Hepatocyte (in vitro differentiated cells): ENCODE measurements around the gene SREK1. TPM values are rescaled to one million over a fixed set of nuclear protein-coding genes. Genes with fewer than 3 reads are reported as not detected.
"Not testable (repeated sequence)": the region's sequence is repeated elsewhere in the genome, so short reads cannot be mapped to it uniquely, and the experiment has no call there.

ENCODE experiments used
- DNase-seq: peaks from one replicate; pipeline ENCODE4 v3.0.0-alpha.2; 2016; ENCODE audit warnings: low spot score
- H2AFZ ChIP-seq: fragments of 200-600 bp; sonication (generic); 2 replicates; pipeline ENCODE4 v1.6.0; 2016; ENCODE audit warnings: antibody characterized with exemption, mild to moderate bottlenecking
- H3K27ac ChIP-seq: fragments of 200-600 bp; sonication (generic); 2 replicates; pipeline ENCODE4 v1.5.1; 2016; ENCODE audit warnings: mild to moderate bottlenecking
- H3K27me3 ChIP-seq: fragments of 200-600 bp; sonication (generic); 2 replicates; pipeline ENCODE4 v1.6.1; 2016
- H3K36me3 ChIP-seq: fragments of 200-600 bp; sonication (generic); replicated peaks from 2 replicates; pipeline ENCODE4 v1.5.1; 2016; ENCODE audit warnings: low read depth; ENCODE audit not compliant: insufficient read depth
- H3K4me1 ChIP-seq: fragments of 200-600 bp; sonication (generic); 2 replicates; pipeline ENCODE4 v1.5.1; 2016; ENCODE audit warnings: mild to moderate bottlenecking, moderate library complexity; ENCODE audit not compliant: insufficient read depth
- H3K4me2 ChIP-seq: fragments of 200-600 bp; sonication (generic); 2 replicates; pipeline ENCODE4 v1.6.0; 2016
- H3K4me3 ChIP-seq: fragments of 200-600 bp; sonication (generic); 2 replicates; pipeline ENCODE4 v1.5.1; 2016; ENCODE audit warnings: mild to moderate bottlenecking
- H3K79me2 ChIP-seq: fragments of 200-600 bp; sonication (generic); 2 replicates; pipeline ENCODE4 v1.6.0; 2017; ENCODE audit warnings: mild to moderate bottlenecking
- H3K9me2 ChIP-seq: fragments of 200-600 bp; sonication (generic); replicated peaks from 2 replicates; pipeline ENCODE4 v1.6.0; 2017; ENCODE audit warnings: mild to moderate bottlenecking; ENCODE audit not compliant: insufficient read depth
- H3K9me3 ChIP-seq: fragments of 200-600 bp; sonication (generic); 2 replicates; pipeline ENCODE4 v1.5.1; 2016; ENCODE audit warnings: low read depth, mild to moderate bottlenecking
- H4K20me1 ChIP-seq: fragments of 200-600 bp; sonication (generic); 2 replicates; pipeline ENCODE4 v1.6.0; 2016; ENCODE audit warnings: mild to moderate bottlenecking; ENCODE audit not compliant: insufficient read depth, poor library complexity, severe bottlenecking
- CTCF ChIP-seq: fragments of 200-600 bp; sonication (generic); IDR thresholded peaks from 2 replicates; pipeline ENCODE4 v1.5.1; 2016; ENCODE audit warnings: antibody characterized with exemption, mild to moderate bottlenecking; ENCODE audit not compliant: poor library complexity
- EZH2 ChIP-seq: fragments of 200-600 bp; sonication (generic); IDR thresholded peaks from 2 replicates; pipeline ENCODE4 v1.6.1; 2016; ENCODE audit warnings: antibody characterized with exemption, mild to moderate bottlenecking, borderline replicate concordance
- EZH2phosphoT487 ChIP-seq: fragments of 200-600 bp; sonication (generic); IDR thresholded peaks from one replicate; pipeline ENCODE4 v1.6.1; 2018; ENCODE audit warnings: antibody characterized with exemption, mild to moderate bottlenecking, low read depth, moderate library complexity; ENCODE audit not compliant: unreplicated experiment, severe bottlenecking
- WGBS: methylation state at CpG from one replicate; pipeline ENCODE4 v1.1.6; 2016; ENCODE audit warnings: low lambda C conversion rate; ENCODE audit errors: missing lambda C conversion rate; 5-methylcytosine and 5-hydroxymethylcytosine counted together
- polyA plus RNA-seq: library from polyadenylated mRNA; unstranded; fragments of >200 nt; fragmentation: Nextera tagmentation; extraction: Ambion mirVana; gene quantifications from 2 replicates; pipeline ENCODE4 v1.2.1, GENCODE V29; 2016
- total RNA-seq: library from RNA; depleted of rRNA; stranded (reverse); fragments of >200 nt; gene quantifications from 2 replicates; pipeline ENCODE4 v1.2.3, GENCODE V29; 2014

SREK1 gene
- total and polyA plus RNA-seq, 2 experiments from 2014 or later = 54.1 to 91.9 TPM

GRCh38 chr5:66130493-66130892 is 13.6 kb upstream of the SREK1 start:
- no peak overlapping the region for H3K27ac ChIP-seq
- no peaks in the 10 kb centered on the region for H3K36me3 ChIP-seq
- H3K4me3 ChIP-seq = no peak overlapping the region
- H2AFZ ChIP-seq = no peak overlapping the region
- H3K27me3 ChIP-seq = no peaks in the 10 kb centered on the region
- DNase-seq = no peak
- no peaks in the 10 kb centered on the region for H3K9me2 ChIP-seq
- H3K4me1 ChIP-seq = no peaks in the 10 kb centered on the region
- no peak overlapping the region for H3K4me2 ChIP-seq
- no peaks in the 10 kb centered on the region for H4K20me1 ChIP-seq
- TF ChIP-seq CTCF (no peak), EZH2phosphoT487 (no peak), EZH2 (no peak)
- H3K9me3 ChIP-seq = no peaks in the 10 kb centered on the region
- no peaks in the 10 kb centered on the region for H3K79me2 ChIP-seq
- WGBS = 96% methylated on average over 1 of the region's 1 CpG

DNA sequence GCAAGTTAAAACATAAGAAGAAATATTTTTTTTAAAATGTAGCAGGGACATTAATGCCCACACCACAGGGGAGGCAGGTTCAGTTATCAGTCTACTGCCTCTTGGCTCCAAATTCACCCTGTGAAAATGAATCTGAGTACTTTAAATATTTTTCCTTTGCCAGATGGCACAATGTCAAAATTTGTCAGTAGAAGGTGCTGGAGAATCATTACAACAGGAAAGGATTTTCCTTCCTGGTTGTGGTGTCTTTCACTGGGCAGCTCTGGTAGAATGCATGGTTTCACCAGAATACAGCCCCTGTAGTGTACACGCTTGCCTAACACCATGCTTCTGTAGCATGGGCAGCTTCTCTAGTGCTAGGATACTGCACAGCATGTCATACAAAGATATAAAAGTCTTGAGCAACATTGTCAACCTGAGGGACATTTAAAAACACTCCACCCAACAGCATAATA is 9.7 kb upstream of the SREK1 start:
- no peak overlapping the region for H3K4me3 ChIP-seq
- H3K79me2 ChIP-seq = no peaks in the 10 kb centered on the region
- H3K27me3 ChIP-seq = no peaks in the 10 kb centered on the region
- no peak overlapping the region for H3K27ac ChIP-seq
- WGBS = 85% methylated on average over 1 of the region's 1 CpG
- DNase-seq = no peak
- no peaks in the 10 kb centered on the region for H3K36me3 ChIP-seq
- no peak overlapping the region for H3K4me2 ChIP-seq
- H3K9me3 ChIP-seq = no peaks in the 10 kb centered on the region
- TF ChIP-seq CTCF = no peak
- no peak for TF ChIP-seq EZH2phosphoT487
- TF ChIP-seq EZH2 = no peak
- H4K20me1 ChIP-seq = no peaks in the 10 kb centered on the region
- H2AFZ ChIP-seq = no peak overlapping the region
- no peaks in the 10 kb centered on the region for H3K9me2 ChIP-seq
- H3K4me1 ChIP-seq = no peaks in the 10 kb centered on the region

- DNase-seq = no peak
- Histone ChIP-seq H3K27me3 (no peaks in the 10 kb centered on the region), H3K4me2 (no peak overlapping the region), H3K27ac (no peak overlapping the region), H3K4me1 (no peaks in the 10 kb centered on the region), H3K4me3 (no peak overlapping the region), H2AFZ (no peak overlapping the region), H3K79me2 (no peaks in the 10 kb centered on the region), H3K9me3 (no peaks in the 10 kb centered on the region), H3K9me2 (no peaks in the 10 kb centered on the region), H3K36me3 (no peaks in the 10 kb centered on the region), H4K20me1 (no peaks in the 10 kb centered on the region)
- TF ChIP-seq CTCF = no peak
- no peak for TF ChIP-seq EZH2phosphoT487
- no peak for TF ChIP-seq EZH2
- 88% methylated on average over 2 of the region's 2 CpGs for WGBS
Observed at GRCh38 chr5:66136053-66136452, 8.0 kb upstream of the SREK1 start.

DNA sequence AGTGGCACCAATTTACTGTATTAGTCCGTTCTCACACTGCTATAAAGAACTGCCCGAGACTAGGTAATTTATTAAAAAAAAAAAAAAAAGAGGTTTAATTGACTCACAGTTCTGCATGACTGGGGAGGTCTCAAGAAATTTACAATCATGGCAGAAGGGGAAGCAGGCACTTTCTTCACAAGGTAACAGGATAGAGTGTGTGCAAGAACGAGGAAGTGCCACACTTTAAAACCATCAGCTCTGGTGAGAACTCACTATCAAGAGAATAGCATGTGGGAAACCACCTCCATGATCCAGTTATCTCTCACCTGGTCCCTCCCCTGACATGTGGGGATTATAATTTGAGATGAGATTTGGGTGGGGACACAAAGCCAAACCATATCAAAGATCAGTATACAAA is 7.2 kb upstream of the SREK1 start:
- H4K20me1 ChIP-seq, H3K27me3 ChIP-seq, DNase-seq, H3K36me3 ChIP-seq, H3K9me2 ChIP-seq, H2AFZ ChIP-seq, H3K4me3 ChIP-seq, H3K9me3 ChIP-seq, H3K27ac ChIP-seq, H3K79me2 ChIP-seq, H3K4me2 ChIP-seq, H3K4me1 ChIP-seq: not testable (repeated sequence)
- WGBS = 90% methylated on average over 3 of the region's 3 CpGs
